Epithelial cell of proximal tubule (primary cell): ENCODE measurements around the gene ANKRD55. TPM values are rescaled to one million over a fixed set of nuclear protein-coding genes. Genes with fewer than 3 reads are reported as not detected.

Experiments
- DNase-seq: peaks from one replicate; pipeline ENCODE4 v3.0.0-alpha.2; 2011; ENCODE audit warnings: low read depth
- H3K4me3 ChIP-seq: 2 replicates; pipeline ENCODE4 v1.5.1; 2011; ENCODE audit warnings: low read depth, mild to moderate bottlenecking, low read length
- total RNA-seq: library from RNA; depleted of rRNA; stranded (reverse); fragments of >200 nt; gene quantifications from 2 replicates; pipeline ENCODE4 v1.2.3, GENCODE V29; 2015
- TF ChIP-seq, protein P1 (sequence below): conservative IDR thresholded peaks from 2 replicates; pipeline ENCODE4 v1.5.1; 2012; ENCODE audit warnings: low read depth, mild to moderate bottlenecking, low read length

ANKRD55 gene
- total RNA-seq, 1 donor from 2014 or later, result not detected

- TF ChIP-seq, protein P1, sequence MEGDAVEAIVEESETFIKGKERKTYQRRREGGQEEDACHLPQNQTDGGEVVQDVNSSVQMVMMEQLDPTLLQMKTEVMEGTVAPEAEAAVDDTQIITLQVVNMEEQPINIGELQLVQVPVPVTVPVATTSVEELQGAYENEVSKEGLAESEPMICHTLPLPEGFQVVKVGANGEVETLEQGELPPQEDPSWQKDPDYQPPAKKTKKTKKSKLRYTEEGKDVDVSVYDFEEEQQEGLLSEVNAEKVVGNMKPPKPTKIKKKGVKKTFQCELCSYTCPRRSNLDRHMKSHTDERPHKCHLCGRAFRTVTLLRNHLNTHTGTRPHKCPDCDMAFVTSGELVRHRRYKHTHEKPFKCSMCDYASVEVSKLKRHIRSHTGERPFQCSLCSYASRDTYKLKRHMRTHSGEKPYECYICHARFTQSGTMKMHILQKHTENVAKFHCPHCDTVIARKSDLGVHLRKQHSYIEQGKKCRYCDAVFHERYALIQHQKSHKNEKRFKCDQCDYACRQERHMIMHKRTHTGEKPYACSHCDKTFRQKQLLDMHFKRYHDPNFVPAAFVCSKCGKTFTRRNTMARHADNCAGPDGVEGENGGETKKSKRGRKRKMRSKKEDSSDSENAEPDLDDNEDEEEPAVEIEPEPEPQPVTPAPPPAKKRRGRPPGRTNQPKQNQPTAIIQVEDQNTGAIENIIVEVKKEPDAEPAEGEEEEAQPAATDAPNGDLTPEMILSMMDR, result no peak
- no peak for DNase-seq
- H3K4me3 ChIP-seq, result no peak overlapping the region
Measured at GRCh38 chr5:56190497-56190896, 42.6 kb downstream of the ANKRD55 start.

DNA sequence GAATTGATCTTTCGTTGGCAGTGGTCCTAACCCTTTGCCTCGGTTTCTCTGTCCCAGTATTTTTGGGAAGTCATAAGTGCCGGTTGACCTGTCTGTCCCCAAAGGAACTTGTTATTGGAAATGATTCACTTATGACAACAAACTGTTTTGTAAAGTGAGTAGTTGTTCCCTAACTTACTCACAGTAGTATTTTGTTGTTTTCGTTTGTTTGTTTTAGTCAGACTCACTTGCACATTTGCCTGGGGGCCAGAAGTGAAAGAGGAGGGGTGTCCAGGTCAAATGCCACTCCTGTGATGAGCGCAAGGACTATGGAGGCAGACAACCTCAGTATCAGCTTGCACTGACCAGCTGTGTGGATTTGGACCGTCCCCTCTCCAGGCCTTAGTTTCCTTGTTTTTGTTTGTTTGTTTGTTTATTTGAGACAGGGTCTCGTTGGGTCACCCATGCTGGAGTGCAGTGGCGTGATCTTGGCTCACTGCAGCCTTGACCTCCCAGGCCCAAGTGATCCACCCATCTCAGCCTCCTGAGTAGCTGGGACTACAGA, 47.3 kb downstream of the ANKRD55 start:
- no peak overlapping the region for H3K4me3 ChIP-seq
- no peak for DNase-seq
- TF ChIP-seq, protein P1, result no peak

- H3K4me3 ChIP-seq, result no peak overlapping the region
- peak; percentile 99 for DNase-seq
- TF ChIP-seq, protein P1, result no peak
Measured at GRCh38 chr5:56183506-56183905, 49.6 kb downstream of the ANKRD55 start.

DNA sequence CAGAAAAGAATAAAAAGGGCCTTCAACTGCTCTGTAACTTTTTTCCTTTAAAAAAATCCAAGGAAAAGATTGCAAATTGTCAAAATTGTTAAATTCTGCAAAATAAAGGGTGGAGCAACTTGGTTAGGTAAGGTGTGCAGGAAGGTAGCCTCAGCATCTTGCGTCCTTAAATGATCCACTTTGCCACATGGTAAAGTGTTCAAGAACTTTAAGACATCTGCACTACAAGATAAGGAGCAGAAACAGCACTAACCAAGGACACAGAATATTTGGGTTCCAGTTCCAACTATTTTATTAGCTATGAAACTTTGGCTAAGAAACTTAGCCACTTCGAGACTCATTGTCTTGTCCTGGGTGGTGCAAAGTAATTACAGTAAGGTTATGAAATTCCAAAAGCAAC, 53.7 kb downstream of the ANKRD55 start:
- no peak overlapping the region for H3K4me3 ChIP-seq
- DNase-seq, result no peak
- TF ChIP-seq, protein P1, result no peak

DNA sequence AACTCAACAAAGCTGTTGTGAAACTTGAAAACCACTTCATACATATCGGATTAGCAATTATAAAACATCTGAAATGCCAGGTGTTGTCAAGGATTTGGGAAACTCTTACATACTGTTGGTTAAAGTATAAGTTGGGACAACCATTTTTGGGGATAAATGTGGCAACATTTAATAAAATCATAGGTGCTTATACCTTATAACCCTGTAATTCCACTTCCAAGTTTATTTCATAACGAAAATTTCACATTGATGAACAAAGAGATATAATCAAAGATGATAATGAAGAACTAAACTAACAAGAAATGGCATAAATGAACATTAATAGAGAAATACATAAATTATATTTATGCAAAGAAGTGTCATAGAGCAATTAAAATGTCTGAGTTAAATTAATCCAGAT, 54.3 kb downstream of the ANKRD55 start:
- TF ChIP-seq, protein P1, result no peak
- no peak overlapping the region for H3K4me3 ChIP-seq
- DNase-seq, result no peak

DNA sequence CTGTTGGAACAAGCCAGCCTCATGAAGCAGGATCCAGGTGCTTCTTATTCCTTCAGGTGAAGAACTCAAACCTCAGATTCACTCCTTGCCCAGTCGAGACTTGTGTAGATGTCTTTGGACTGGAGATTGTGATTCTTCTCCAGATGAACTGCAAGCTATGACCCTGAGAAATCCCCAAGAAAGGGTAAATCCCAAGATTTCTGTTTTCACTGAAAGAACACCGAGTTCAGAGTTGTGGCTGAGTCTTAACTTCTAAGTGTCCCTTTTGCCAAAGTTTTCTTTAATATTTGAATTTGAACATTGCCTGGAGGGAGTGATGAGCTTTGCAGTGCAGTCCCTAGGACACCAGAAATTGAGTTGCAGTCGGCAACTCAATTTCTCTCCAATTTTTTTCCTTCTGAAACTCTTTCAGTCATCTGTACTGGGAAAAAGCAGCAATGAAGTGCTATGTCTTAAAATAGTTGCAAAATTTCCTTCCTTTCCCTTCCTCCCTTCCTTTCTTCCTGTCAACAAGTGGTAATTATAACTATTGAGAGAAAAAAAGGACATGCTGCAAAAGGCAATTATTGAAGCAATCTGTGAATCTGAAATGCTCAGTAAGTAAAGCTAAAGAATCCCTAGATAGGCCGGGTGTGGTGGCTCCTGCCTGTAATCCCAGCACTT, 56.1 kb downstream of the ANKRD55 start:
- TF ChIP-seq, protein P1, result no peak
- H3K4me3 ChIP-seq, result no peak overlapping the region
- DNase-seq, result no peak
